Measurements from ENCODE around the gene GLIPR2.

The GLIPR2 gene

GRCh38 chr9:36134761-36135505, 1.6 kb upstream of the GLIPR2 start:
- no peak overlapping the region for H3K4me3 ChIP-seq (ENCODE audit: low read depth, low read length)
- CTCF ChIA-PET, result no interaction called here
- DNase-seq (ENCODE audit: low read depth, low spot score), result no peak
- TF ChIP-seq CTCF (IDR thresholded peaks at IDR 0.05; ENCODE audit: insufficient read depth, low read length, missing control alignments), result no peak
- POLR2A ChIA-PET, result interaction anchor here (1.0 kb wide), 1 partner anchor 28 kb away, joined by 3 read pairs; no protein-coding TSS in a partner anchor

GRCh38 chr9:36135741-36136271, 727 bp upstream of the GLIPR2 start:
- POLR2A ChIA-PET, result interaction anchor here (0.8 to 1.9 kb wide), 4 partner anchors 13 to 67 kb away, joined by 3 to 13 read pairs (median 7); no protein-coding TSS in a partner anchor
- peak overlapping the region; percentile 64 for H3K4me3 ChIP-seq (ENCODE audit: low read depth, low read length)
- CTCF ChIA-PET, result interaction anchor here (1.1 to 2.1 kb wide), 3 partner anchors 8 to 32 kb away, joined by 3 to 9 read pairs (median 5); no protein-coding TSS in a partner anchor
- no peak for TF ChIP-seq CTCF (IDR thresholded peaks at IDR 0.05; ENCODE audit: insufficient read depth, low read length, missing control alignments)
- DNase-seq (ENCODE audit: low read depth, low spot score), result no peak

GRCh38 chr9:36136894-36137391, 410 bp downstream of the GLIPR2 start:
- CTCF ChIA-PET, result interaction anchor here (0.8 to 6.3 kb wide), 6 partner anchors 9 to 93 kb away, joined by 3 to 45 read pairs (median 4); partner anchors contain the start of gene CLTA
- POLR2A ChIA-PET, result interaction anchor here (1.0 to 1.9 kb wide), 3 partner anchors 12 to 63 kb away, joined by 5 to 13 read pairs (median 9); no protein-coding TSS in a partner anchor
- TF ChIP-seq CTCF (IDR thresholded peaks at IDR 0.05; ENCODE audit: insufficient read depth, low read length, missing control alignments), result no peak
- no peak for DNase-seq (ENCODE audit: low read depth, low spot score)
- H3K4me3 ChIP-seq (ENCODE audit: low read depth, low read length), result peak overlapping the region; percentile 64

GRCh38 chr9:36137392-36138004, 965 bp downstream of the GLIPR2 start:
- POLR2A ChIA-PET, result interaction anchor here (0.6 to 1.9 kb wide), 2 partner anchors 11 to 75 kb away, joined by 3 to 13 read pairs; no protein-coding TSS in a partner anchor
- no peak for TF ChIP-seq CTCF (IDR thresholded peaks at IDR 0.05; ENCODE audit: insufficient read depth, low read length, missing control alignments)
- CTCF ChIA-PET, result interaction anchor here (0.8 to 6.3 kb wide), 5 partner anchors 10 to 93 kb away, joined by 3 to 45 read pairs (median 5); partner anchors contain the start of gene CLTA
- no peak for DNase-seq (ENCODE audit: low read depth, low spot score)
- H3K4me3 ChIP-seq (ENCODE audit: low read depth, low read length), result peak overlapping the region; percentile 64

GRCh38 chr9:36138496-36138895, 2.0 kb downstream of the GLIPR2 start:
- TF ChIP-seq CTCF (IDR thresholded peaks at IDR 0.05; ENCODE audit: insufficient read depth, low read length, missing control alignments), result no peak
- DNase-seq (ENCODE audit: low read depth, low spot score), result no peak
- CTCF ChIA-PET, result interaction anchor here (6.3 kb wide), 1 partner anchor 26 kb away, joined by 45 read pairs; no protein-coding TSS in a partner anchor
- POLR2A ChIA-PET, result no interaction called here
- H3K4me3 ChIP-seq (ENCODE audit: low read depth, low read length), result no peak overlapping the region

Data from AG04449 (cell line).